WTC11 (cell line): ENCODE results near the gene ZMYND11.

Experiments used
- ATF2 ChIP-seq: sonication (generic); formaldehyde crosslinking; IDR thresholded peaks from 2 replicates; pipeline ENCODE4 v1.8.1; 2022; ENCODE audit warnings: low read depth, missing genetic modification reagents, borderline replicate concordance
- ATF6 ChIP-seq: sonication (generic); formaldehyde crosslinking; IDR thresholded peaks from 2 replicates; pipeline ENCODE4 v1.8.1; 2023; ENCODE audit warnings: mild to moderate bottlenecking, missing genetic modification reagents
- CREM ChIP-seq: sonication (generic); formaldehyde crosslinking; IDR thresholded peaks from 2 replicates; pipeline ENCODE4 v1.8.1; 2022; ENCODE audit warnings: mild to moderate bottlenecking, missing genetic modification reagents, moderate library complexity
- CTCF ChIP-seq: fragments of 200-600 bp; IDR thresholded peaks from 2 replicates; pipeline ENCODE4 v1.8.0; 2022; ENCODE audit warnings: antibody characterized with exemption
- ELF4 ChIP-seq: sonication (generic); formaldehyde crosslinking; IDR thresholded peaks from 2 replicates; pipeline ENCODE4 v1.8.1; 2022; ENCODE audit warnings: low read depth, mild to moderate bottlenecking, moderate library complexity, missing genetic modification reagents
- ESRRA ChIP-seq: sonication (generic); formaldehyde crosslinking; IDR thresholded peaks from 2 replicates; pipeline ENCODE4 v1.8.1; 2022; ENCODE audit warnings: mild to moderate bottlenecking, missing genetic modification reagents, borderline replicate concordance
- FOXJ3 ChIP-seq: sonication (generic); formaldehyde crosslinking; IDR thresholded peaks from 2 replicates; pipeline ENCODE4 v1.9.0; 2021; ENCODE audit warnings: missing genetic modification reagents, mild to moderate bottlenecking, borderline replicate concordance
- FOXK1 ChIP-seq: sonication (generic); formaldehyde crosslinking; IDR thresholded peaks from 2 replicates; pipeline ENCODE4 v1.8.0; 2022; ENCODE audit warnings: mild to moderate bottlenecking, moderate library complexity, missing genetic modification reagents
- GRHL2 ChIP-seq: fragments of 250-450 bp; sonication (Bioruptor Pico); IDR thresholded peaks from 2 replicates; pipeline ENCODE4 v1.8.0; 2022; ENCODE audit warnings: mild to moderate bottlenecking, moderate library complexity; ENCODE audit not compliant: insufficient replicate concordance, severe bottlenecking
- NFYB ChIP-seq: sonication (generic); formaldehyde crosslinking; conservative IDR thresholded peaks from 2 replicates; pipeline ENCODE4 v1.8.0; 2022; ENCODE audit warnings: low read depth, missing genetic modification reagents
- ZNF317 ChIP-seq: sonication (generic); formaldehyde crosslinking; IDR thresholded peaks from 2 replicates; pipeline ENCODE4 v1.8.1; 2023; ENCODE audit warnings: low read depth, mild to moderate bottlenecking, moderate library complexity, missing genetic modification reagents, borderline replicate concordance
- TF ChIP-seq, protein P1 (sequence below): sonication (generic); formaldehyde crosslinking; IDR thresholded peaks from 2 replicates; pipeline ENCODE4 v1.8.1; 2022; ENCODE audit warnings: low read depth, mild to moderate bottlenecking, moderate library complexity, missing genetic modification reagents, borderline replicate concordance

DNA sequence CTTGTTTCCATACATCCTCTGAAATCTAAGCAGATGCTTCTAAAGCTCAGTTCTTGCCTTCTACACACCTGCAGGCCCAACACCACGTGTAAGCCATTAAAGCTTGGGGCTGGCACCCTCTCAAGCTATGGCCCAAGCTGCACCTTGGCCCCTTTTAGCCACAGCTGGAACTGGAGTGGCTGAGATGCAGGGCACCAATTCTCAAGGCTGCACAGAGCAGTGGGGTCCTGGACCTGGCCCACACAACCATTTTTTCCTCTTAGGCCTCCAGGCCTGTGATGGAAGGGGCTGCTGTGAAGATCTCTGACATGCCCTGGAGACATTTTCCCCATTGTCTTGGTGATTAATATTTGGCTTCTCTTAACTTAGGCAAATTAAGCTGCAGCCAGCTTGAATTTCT, 38.8 kb upstream of the ZMYND11 start:
- TF ChIP-seq CTCF (no peak), ESRRA (no peak), GRHL2 (CRISPR knock-in tag) (no peak), ZNF317 (CRISPR knock-in tag) (no peak), NFYB (CRISPR knock-in tag) (no peak), ATF2 (CRISPR knock-in tag) (no peak), ATF6 (CRISPR knock-in tag) (no peak), ELF4 (CRISPR knock-in tag) (no peak), CREM (no peak), FOXJ3 (no peak), FOXK1 (CRISPR knock-in tag) (no peak)
- TF ChIP-seq, protein P1, sequence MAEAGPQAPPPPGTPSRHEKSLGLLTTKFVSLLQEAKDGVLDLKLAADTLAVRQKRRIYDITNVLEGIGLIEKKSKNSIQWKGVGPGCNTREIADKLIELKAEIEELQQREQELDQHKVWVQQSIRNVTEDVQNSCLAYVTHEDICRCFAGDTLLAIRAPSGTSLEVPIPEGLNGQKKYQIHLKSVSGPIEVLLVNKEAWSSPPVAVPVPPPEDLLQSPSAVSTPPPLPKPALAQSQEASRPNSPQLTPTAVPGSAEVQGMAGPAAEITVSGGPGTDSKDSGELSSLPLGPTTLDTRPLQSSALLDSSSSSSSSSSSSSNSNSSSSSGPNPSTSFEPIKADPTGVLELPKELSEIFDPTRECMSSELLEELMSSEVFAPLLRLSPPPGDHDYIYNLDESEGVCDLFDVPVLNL = no peak
